Gastrocnemius medialis (tissue), 4 donors: ENCODE results near the gene CDH5. TPM values are rescaled to one million over a fixed set of nuclear protein-coding genes. Genes with fewer than 3 reads are reported as not detected.

Experiments
- ATAC-seq, 2 donors: fragments of 150-250 bp; one replicate each; pipeline ENCODE4 v1.9.1; 2016
- DNase-seq, 2 donors: peaks; one replicate each; pipeline ENCODE4 v3.0.0-alpha.2; 2019
- H3K27ac ChIP-seq, 4 donors: fragments of 200-600 bp; sonication (generic); 1 replicate in 1 of 4; 2 replicates in 3 of 4; pipeline ENCODE4 v1.5.1; 2016 to 2018; ENCODE audit warnings: mild to moderate bottlenecking in 2 of 4, moderate library complexity in 1 of 4
- H3K27me3 ChIP-seq, 3 donors: fragments of 200-600 bp; sonication (generic) in 2 of 3; 1 replicate in 1 of 3; 2 replicates in 2 of 3; pipeline versions ENCODE4 v1.5.1 to v1.6.0; 2016 to 2019; ENCODE audit warnings: mild to moderate bottlenecking in 1 of 3, moderate library complexity in 1 of 3
- H3K36me3 ChIP-seq, 2 donors: fragments of 200-600 bp; sonication (generic) in 1 of 2; one replicate each; pipeline ENCODE4 v1.5.1; 2017 to 2018
- H3K4me1 ChIP-seq, 2 donors: fragments of 200-600 bp; sonication (generic) in 1 of 2; one replicate each; pipeline ENCODE4 v1.5.1; 2016 to 2017; ENCODE audit warnings: mild to moderate bottlenecking in 2 of 2
- H3K4me3 ChIP-seq, 4 donors: fragments of 200-600 bp; sonication (generic) in 3 of 4; 1 replicate in 1 of 4; 2 replicates in 3 of 4; pipeline ENCODE4 v1.5.1; 2016 to 2019; ENCODE audit warnings: mild to moderate bottlenecking in 2 of 4
- H3K9me3 ChIP-seq, 3 donors: fragments of 200-600 bp; sonication (generic) in 2 of 3; 1 replicate in 1 of 3; 2 replicates in 2 of 3; pipeline ENCODE4 v1.5.1; 2016 to 2019
- POLR2A ChIP-seq, 2 donors: fragments of 450-650 bp; IDR thresholded peaks; one replicate each; pipeline ENCODE4 v1.6.1; 2017; ENCODE audit warnings: antibody characterized with exemption in 2 of 2, mild to moderate bottlenecking in 2 of 2, moderate library complexity in 2 of 2
- in situ Hi-C, 4 donors: fragments of 200-750 bp; cut with MboI; loops; one replicate each; pipeline versions ENCODE4 v1.15.0 to v1.8.0; 2017; ENCODE audit warnings: low sequenced_read_pairs in 4 of 4
- intact Hi-C: fragments of 100-400 bp; cut with DNase I; formaldehyde crosslinking; loops from one replicate; pipeline ENCODE4 v1.15.1; 2023; ENCODE audit warnings: low total_unique reads
- total RNA-seq, 4 donors: library from RNA; depleted of rRNA; stranded (reverse); fragments of >200 nt; gene quantifications; one replicate each; pipeline versions ENCODE4 v1.1.0 to v1.2.3, GENCODE V29; 2016
- TF ChIP-seq, protein P1 (sequence below), 5 experiments: fragments of 450-650 bp in 3 of 5; fragments of 200-600 bp in 2 of 5; sonication (generic) in 2 of 5; IDR thresholded peaks in 4 of 5; conservative IDR thresholded peaks in 1 of 5; 1 replicate in 4 of 5; 2 replicates in 1 of 5; pipeline ENCODE4 v1.5.1; 2016 to 2019; ENCODE audit warnings: antibody characterized with exemption in 5 of 5, mild to moderate bottlenecking in 3 of 5, moderate library complexity in 3 of 5

CDH5 gene
- total RNA-seq, 4 donors from 2014 or later, result 24.3 to 37.4 (median 31.7) TPM

DNA sequence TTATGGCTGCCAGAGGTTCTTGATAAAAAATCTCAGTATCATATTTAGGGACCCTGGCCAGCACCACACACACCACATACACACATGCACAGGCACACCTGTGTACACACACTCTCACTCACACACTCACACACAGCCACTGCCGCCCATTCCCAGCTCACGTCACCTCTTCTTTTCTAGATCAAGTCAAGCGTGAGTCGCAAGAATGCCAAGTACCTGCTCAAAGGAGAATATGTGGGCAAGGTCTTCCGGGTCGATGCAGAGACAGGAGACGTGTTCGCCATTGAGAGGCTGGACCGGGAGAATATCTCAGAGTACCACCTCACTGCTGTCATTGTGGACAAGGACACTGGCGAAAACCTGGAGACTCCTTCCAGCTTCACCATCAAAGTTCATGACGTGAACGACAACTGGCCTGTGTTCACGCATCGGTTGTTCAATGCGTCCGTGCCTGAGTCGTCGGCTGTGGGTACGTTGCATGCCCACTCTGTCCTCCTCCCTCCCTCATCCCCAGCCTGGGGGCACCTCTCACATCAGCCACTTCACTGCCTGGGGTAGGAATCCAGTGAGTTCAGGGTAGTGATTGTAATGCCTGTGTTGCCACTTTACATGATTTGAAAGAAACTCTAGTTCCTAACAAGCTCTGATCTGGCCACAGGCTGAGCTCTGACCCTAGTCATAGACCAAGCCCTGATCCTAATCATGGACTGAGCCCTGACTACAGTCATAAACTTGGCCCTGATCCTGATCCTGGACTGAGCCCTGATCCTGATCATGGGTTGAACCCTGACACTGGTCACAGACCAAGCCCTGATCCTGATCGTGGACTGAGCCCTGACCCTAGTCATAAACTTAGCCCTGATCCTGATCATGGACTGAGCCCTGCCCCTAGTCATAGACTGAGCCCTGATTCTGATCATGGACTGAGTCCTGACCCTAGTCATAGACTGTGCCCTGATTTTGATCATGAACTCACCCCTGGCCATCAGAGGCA, 20.4 kb downstream of the CDH5 start:
- peak overlapping the region in 1 of 4 donors; percentile 78 for H3K27ac ChIP-seq
- intact Hi-C loops (no loop called here), in situ Hi-C loops (no loop called here)
- ATAC-seq, result no peak
- H3K27me3 ChIP-seq, result no peaks in the 10 kb centered on the region
- H3K36me3 ChIP-seq, result peaks cover 0 to 5% of the 10 kb centered on the region in 2 donors
- TF ChIP-seq POLR2A (IDR thresholded peaks at IDR 0.05), result no peak
- TF ChIP-seq, protein P1, sequence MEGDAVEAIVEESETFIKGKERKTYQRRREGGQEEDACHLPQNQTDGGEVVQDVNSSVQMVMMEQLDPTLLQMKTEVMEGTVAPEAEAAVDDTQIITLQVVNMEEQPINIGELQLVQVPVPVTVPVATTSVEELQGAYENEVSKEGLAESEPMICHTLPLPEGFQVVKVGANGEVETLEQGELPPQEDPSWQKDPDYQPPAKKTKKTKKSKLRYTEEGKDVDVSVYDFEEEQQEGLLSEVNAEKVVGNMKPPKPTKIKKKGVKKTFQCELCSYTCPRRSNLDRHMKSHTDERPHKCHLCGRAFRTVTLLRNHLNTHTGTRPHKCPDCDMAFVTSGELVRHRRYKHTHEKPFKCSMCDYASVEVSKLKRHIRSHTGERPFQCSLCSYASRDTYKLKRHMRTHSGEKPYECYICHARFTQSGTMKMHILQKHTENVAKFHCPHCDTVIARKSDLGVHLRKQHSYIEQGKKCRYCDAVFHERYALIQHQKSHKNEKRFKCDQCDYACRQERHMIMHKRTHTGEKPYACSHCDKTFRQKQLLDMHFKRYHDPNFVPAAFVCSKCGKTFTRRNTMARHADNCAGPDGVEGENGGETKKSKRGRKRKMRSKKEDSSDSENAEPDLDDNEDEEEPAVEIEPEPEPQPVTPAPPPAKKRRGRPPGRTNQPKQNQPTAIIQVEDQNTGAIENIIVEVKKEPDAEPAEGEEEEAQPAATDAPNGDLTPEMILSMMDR (IDR thresholded peaks at IDR 0.05 in 4 of 5, conservative IDR thresholded peaks at IDR 0.05 in 1 of 5), result no peak
- no peak for DNase-seq
- no peaks in the 10 kb centered on the region for H3K9me3 ChIP-seq
- no peak overlapping the region for H3K4me3 ChIP-seq
- peaks cover 0 to 3% of the 10 kb centered on the region in 2 donors for H3K4me1 ChIP-seq

DNA sequence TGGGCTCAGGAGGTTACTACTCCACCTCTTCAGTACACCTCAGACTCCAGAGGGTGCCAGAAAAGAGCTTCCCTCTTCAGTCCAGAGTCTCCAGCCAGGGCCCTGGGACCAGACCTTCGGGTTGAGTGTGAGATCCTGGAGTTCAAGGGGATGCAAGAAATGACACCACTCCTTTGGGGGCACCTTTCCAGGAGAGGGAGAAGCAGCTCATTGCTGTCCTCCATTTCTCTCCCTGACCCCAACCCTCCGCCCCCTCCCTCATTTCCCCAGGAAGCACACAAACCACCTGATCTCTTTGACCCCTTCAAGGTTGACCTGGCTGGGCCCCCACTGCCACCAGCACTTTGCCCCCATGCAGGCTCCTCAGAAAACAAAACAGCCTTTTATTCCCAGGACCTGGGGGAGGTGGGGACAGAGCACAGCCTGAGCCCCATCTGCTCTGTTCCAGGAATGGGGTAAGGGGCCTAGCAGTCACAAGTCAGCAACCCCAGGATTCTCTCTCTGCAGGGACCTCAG, 21.4 kb downstream of the CDH5 start:
- intact Hi-C loops (no loop called here), in situ Hi-C loops (no loop called here)
- peaks cover 0 to 5% of the 10 kb centered on the region in 2 donors for H3K36me3 ChIP-seq
- H3K4me3 ChIP-seq, result no peak overlapping the region
- no peaks in the 10 kb centered on the region for H3K9me3 ChIP-seq
- DNase-seq (no peak), ATAC-seq (no peak)
- TF ChIP-seq, protein P1 (IDR thresholded peaks at IDR 0.05 in 4 of 5, conservative IDR thresholded peaks at IDR 0.05 in 1 of 5), result no peak
- no peak for TF ChIP-seq POLR2A (IDR thresholded peaks at IDR 0.05)
- peak overlapping the region in 1 of 4 donors; percentile 78 for H3K27ac ChIP-seq
- no peaks in the 10 kb centered on the region for H3K27me3 ChIP-seq
- H3K4me1 ChIP-seq, result no peaks in the 10 kb centered on the region

DNA sequence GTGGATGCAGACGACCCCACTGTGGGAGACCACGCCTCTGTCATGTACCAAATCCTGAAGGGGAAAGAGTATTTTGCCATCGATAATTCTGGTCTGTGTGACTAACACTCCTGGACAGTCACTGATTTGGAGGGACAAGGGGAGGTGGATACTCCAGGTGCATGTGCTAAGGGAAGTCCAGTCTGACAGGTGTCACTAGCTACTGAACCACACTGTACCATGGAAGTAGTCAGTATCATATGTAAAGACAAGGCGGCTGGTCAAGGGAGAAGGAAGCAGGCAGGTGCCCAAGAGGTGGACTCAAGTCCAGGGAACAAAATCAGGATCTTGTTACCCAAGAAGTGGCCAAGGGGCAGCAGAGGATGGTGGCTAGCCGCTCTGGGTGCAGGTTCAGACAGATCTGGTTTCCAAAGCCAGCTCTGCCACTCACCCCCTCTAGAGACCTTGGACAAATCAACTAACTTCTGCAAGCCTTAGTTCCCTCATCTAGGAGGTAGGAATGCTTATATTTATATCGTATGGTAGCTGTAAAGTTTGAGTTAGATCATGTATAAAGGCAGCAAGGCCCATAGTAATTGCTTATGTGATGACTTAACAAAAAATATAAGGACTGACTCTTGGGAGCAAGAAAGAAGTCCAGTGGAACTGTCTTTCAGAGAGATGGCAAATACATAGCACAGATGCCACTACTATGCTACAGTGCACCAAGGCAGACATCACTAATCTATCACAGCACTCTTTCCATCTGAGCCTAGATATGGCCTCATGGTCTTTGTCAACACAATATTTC, 22.1 kb downstream of the CDH5 start:
- TF ChIP-seq, protein P1 (IDR thresholded peaks at IDR 0.05 in 4 of 5, conservative IDR thresholded peaks at IDR 0.05 in 1 of 5), result no peak
- TF ChIP-seq POLR2A (IDR thresholded peaks at IDR 0.05), result no peak
- in situ Hi-C loops, result no loop called here
- H3K36me3 ChIP-seq, result peaks cover 0 to 5% of the 10 kb centered on the region in 2 donors
- intact Hi-C loops, result no loop called here
- H3K9me3 ChIP-seq, result no peaks in the 10 kb centered on the region
- no peak overlapping the region for H3K4me3 ChIP-seq
- no peaks in the 10 kb centered on the region for H3K27me3 ChIP-seq
- H3K27ac ChIP-seq, result no peak overlapping the region
- DNase-seq (no peak), ATAC-seq (no peak)
- no peaks in the 10 kb centered on the region for H3K4me1 ChIP-seq

DNA sequence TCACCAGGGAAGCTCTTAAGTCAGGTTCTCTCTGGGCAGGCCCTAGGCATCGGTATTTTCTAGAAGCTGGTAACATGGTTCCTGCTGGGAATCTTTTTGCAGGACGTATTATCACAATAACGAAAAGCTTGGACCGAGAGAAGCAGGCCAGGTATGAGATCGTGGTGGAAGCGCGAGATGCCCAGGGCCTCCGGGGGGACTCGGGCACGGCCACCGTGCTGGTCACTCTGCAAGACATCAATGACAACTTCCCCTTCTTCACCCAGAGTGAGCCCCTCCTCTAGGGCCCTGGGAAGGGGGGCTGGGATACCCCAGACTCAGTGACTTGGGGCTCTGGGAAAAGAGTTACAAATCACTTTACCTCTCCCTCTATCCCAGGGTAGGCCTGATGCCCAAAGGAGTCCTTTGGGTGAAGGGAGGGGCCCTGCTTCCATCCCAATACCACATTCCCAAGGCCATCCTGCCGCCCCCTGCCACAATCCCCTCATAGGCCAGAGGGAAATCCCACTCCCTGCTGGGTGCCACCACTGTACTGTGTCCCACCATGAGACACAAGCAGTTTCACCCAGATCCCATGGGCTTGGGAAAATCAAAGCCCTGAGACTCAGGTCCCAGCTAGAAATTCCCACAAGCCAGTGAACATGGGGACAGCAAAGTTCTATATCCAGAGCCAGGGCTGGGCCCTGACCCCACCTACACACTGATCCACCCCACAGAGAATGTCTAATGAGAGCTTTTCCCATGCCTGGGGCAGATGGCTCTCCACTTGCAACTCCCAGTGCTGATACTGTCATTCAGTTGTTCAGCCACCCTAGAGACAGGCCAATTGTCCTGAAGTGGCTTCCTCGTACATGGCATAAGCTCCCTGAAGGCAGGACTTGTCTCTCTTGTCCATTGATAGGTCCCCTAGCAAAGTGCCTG, 23.0 kb downstream of the CDH5 start:
- intact Hi-C loops, result no loop called here
- TF ChIP-seq POLR2A (IDR thresholded peaks at IDR 0.05), result no peak
- TF ChIP-seq, protein P1 (IDR thresholded peaks at IDR 0.05 in 4 of 5, conservative IDR thresholded peaks at IDR 0.05 in 1 of 5), result no peak
- peaks cover 0 to 5% of the 10 kb centered on the region in 2 donors for H3K36me3 ChIP-seq

More for the DNA sequence above, 23.0 kb downstream of the CDH5 start:
- no peak for ATAC-seq
- Histone ChIP-seq H3K27ac (no peak overlapping the region), H3K4me3 (no peak overlapping the region), H3K9me3 (no peaks in the 10 kb centered on the region), H3K4me1 (no peaks in the 10 kb centered on the region), H3K27me3 (no peaks in the 10 kb centered on the region)
- DNase-seq, result no peak
- in situ Hi-C loops, result no loop called here
